HG02943 (cell line): Measurements from ENCODE around the gene DTNBP1.

Source experiments
- ATAC-seq: cut with Tn5 transposase; IDR thresholded peaks from one replicate; pipeline ENCODE4 v1.9.1; 2021; ENCODE audit warnings: mild to moderate bottlenecking, low read depth, moderate library complexity; ENCODE audit not compliant: unreplicated experiment

DTNBP1 gene

GRCh38 chr6:15518057-15518456, 144.8 kb downstream of the DTNBP1 start:
- ATAC-seq, result no peak

- ATAC-seq, result no peak
Observed at GRCh38 chr6:15517600-15517999, 145.2 kb downstream of the DTNBP1 start.

- ATAC-seq, result no peak
Observed at GRCh38 chr6:15516923-15517560, 145.8 kb downstream of the DTNBP1 start.

GRCh38 chr6:15516378-15516777, 146.4 kb downstream of the DTNBP1 start:
- no peak for ATAC-seq

- no peak for ATAC-seq
Observed at GRCh38 chr6:15515660-15516375, 147.0 kb downstream of the DTNBP1 start.

- ATAC-seq, result no peak
Observed at GRCh38 chr6:15515226-15515625, 147.6 kb downstream of the DTNBP1 start.

- no peak for ATAC-seq
Observed at GRCh38 chr6:15513801-15514711, 148.8 kb downstream of the DTNBP1 start.

- ATAC-seq, result no peak
Observed at GRCh38 chr6:15513131-15513771, 149.6 kb downstream of the DTNBP1 start.

- ATAC-seq, result no peak
Observed at GRCh38 chr6:15512721-15513120, 150.1 kb downstream of the DTNBP1 start.

GRCh38 chr6:15512126-15512525, 150.7 kb downstream of the DTNBP1 start:
- no peak for ATAC-seq

- ATAC-seq, result no peak
Observed at GRCh38 chr6:15511248-15512125, 151.3 kb downstream of the DTNBP1 start.

- no peak for ATAC-seq
Observed at GRCh38 chr6:15510536-15511247, 152.1 kb downstream of the DTNBP1 start.

GRCh38 chr6:15510121-15510520, 152.7 kb downstream of the DTNBP1 start:
- no peak for ATAC-seq

- no peak for ATAC-seq
Observed at GRCh38 chr6:15509335-15509933, 153.4 kb downstream of the DTNBP1 start.

- no peak for ATAC-seq
Observed at GRCh38 chr6:15508931-15509330, 153.9 kb downstream of the DTNBP1 start.

GRCh38 chr6:15508441-15508871, 154.4 kb downstream of the DTNBP1 start:
- ATAC-seq, result no peak

- ATAC-seq, result no peak
Observed at GRCh38 chr6:15507746-15508145, 155.1 kb downstream of the DTNBP1 start.

- no peak for ATAC-seq
Observed at GRCh38 chr6:15507221-15507620, 155.6 kb downstream of the DTNBP1 start.

- ATAC-seq, result no peak
Observed at GRCh38 chr6:15506066-15506465, 156.8 kb downstream of the DTNBP1 start.
